GM23338 (cell line): ENCODE measurements around the gene RFX2. TPM values are rescaled to one million over a fixed set of nuclear protein-coding genes. Genes with fewer than 3 reads are reported as not detected.

Experiments
- ATAC-seq: fragments of 200-7000 bp; cut with Tn5 transposase; 3 replicates; pipeline ENCODE4 v1.9.1; 2020
- DNase-seq: peaks from one replicate; pipeline ENCODE4 v3.0.0-alpha.2; 2015; ENCODE audit warnings: low spot score
- H2AFZ ChIP-seq: fragments of 200-600 bp; sonication (generic); 2 replicates; pipeline ENCODE4 v1.8.0; 2016; ENCODE audit warnings: antibody characterized with exemption, mild to moderate bottlenecking, moderate library complexity
- H3F3A ChIP-seq: fragments of 200-600 bp; sonication (generic); replicated peaks from 2 replicates; pipeline ENCODE4 v1.8.0; 2017; ENCODE audit warnings: antibody characterized with exemption, mixed run types, low read depth
- H3K27ac ChIP-seq: fragments of 200-600 bp; sonication (generic); 2 replicates; pipeline ENCODE4 v1.6.1; 2016; ENCODE audit warnings: low read depth
- H3K27me3 ChIP-seq: fragments of 200-600 bp; sonication (generic); 2 replicates; pipeline ENCODE4 v1.8.0; 2016; ENCODE audit warnings: mild to moderate bottlenecking, mixed run types, moderate library complexity; ENCODE audit not compliant: insufficient read depth
- H3K36me3 ChIP-seq: fragments of 200-600 bp; sonication (generic); 2 replicates; pipeline ENCODE4 v1.8.0; 2016; ENCODE audit warnings: mild to moderate bottlenecking; ENCODE audit not compliant: insufficient read depth
- H3K4me1 ChIP-seq: fragments of 200-600 bp; sonication (generic); 2 replicates; pipeline ENCODE4 v1.8.0; 2016; ENCODE audit warnings: mild to moderate bottlenecking, moderate library complexity; ENCODE audit not compliant: insufficient read depth
- H3K4me2 ChIP-seq: fragments of 200-600 bp; sonication (generic); 2 replicates; pipeline ENCODE4 v1.7.1; 2017; ENCODE audit warnings: mixed run types
- H3K4me3 ChIP-seq: fragments of 200-600 bp; sonication (generic); 2 replicates; pipeline ENCODE4 v1.6.1; 2016; ENCODE audit warnings: mixed run types
- H3K79me2 ChIP-seq: fragments of 200-600 bp; sonication (generic); replicated peaks from 2 replicates; pipeline ENCODE4 v1.8.0; 2017; ENCODE audit warnings: mild to moderate bottlenecking; ENCODE audit not compliant: insufficient read depth
- H3K9me2 ChIP-seq: fragments of 200-600 bp; sonication (generic); 2 replicates; pipeline ENCODE4 v1.8.0; 2017; ENCODE audit not compliant: insufficient read depth
- H4K20me1 ChIP-seq: fragments of 200-600 bp; sonication (generic); replicated peaks from 2 replicates; pipeline ENCODE4 v1.8.0; 2017; ENCODE audit warnings: mild to moderate bottlenecking; ENCODE audit not compliant: insufficient read depth
- H3K27ac Mint-ChIP-seq: 2 replicates; pipeline ENCODE4 v1.8.0; 2020; ENCODE audit warnings: inconsistent platforms, mild to moderate bottlenecking, moderate library complexity, mixed read lengths
- H3K27me3 Mint-ChIP-seq: 3 replicates; pipeline ENCODE4 v1.8.0; 2022; ENCODE audit warnings: low read depth, mild to moderate bottlenecking, moderate library complexity, mixed read lengths, inconsistent platforms; ENCODE audit not compliant: insufficient read depth, poor library complexity
- H3K36me3 Mint-ChIP-seq: 3 replicates; pipeline ENCODE4 v1.8.0; 2021; ENCODE audit warnings: low read depth, mild to moderate bottlenecking, inconsistent platforms, moderate library complexity, mixed read lengths
- H3K4me1 Mint-ChIP-seq: 3 replicates; pipeline ENCODE4 v1.8.0; 2020; ENCODE audit warnings: mild to moderate bottlenecking, inconsistent platforms, mixed read lengths
- H3K4me3 Mint-ChIP-seq: 3 replicates; pipeline ENCODE4 v1.8.0; 2021; ENCODE audit warnings: moderate library complexity, mild to moderate bottlenecking, inconsistent platforms, mixed read lengths
- H3K9me3 Mint-ChIP-seq: 3 replicates; pipeline ENCODE4 v1.8.0; 2020; ENCODE audit warnings: moderate library complexity, mild to moderate bottlenecking, inconsistent platforms, mixed read lengths
- CREB1 ChIP-seq: fragments of 250-450 bp; sonication (Bioruptor Pico); IDR thresholded peaks from 2 replicates; pipeline ENCODE4 v1.5.0; 2020; ENCODE audit warnings: low read depth, mild to moderate bottlenecking, moderate library complexity
- CTCF ChIP-seq, 2 experiments: fragments of 200-600 bp in 1 of 2; sonication (generic) in 1 of 2; conservative IDR thresholded peaks; 2 replicates each; pipeline versions ENCODE4 v1.5.1 to v1.6.1; 2016 to 2017; ENCODE audit warnings: antibody characterized with exemption in 2 of 2, low read depth in 2 of 2, mild to moderate bottlenecking in 2 of 2, moderate library complexity in 1 of 2
- ETS1 ChIP-seq: IDR thresholded peaks from 2 replicates; pipeline ENCODE4 v1.6.1; 2016; ENCODE audit warnings: antibody characterized with exemption
- EZH2 ChIP-seq: fragments of 200-600 bp; sonication (generic); IDR thresholded peaks from one replicate; pipeline ENCODE4 v1.8.0; 2017; ENCODE audit warnings: antibody characterized with exemption, mild to moderate bottlenecking, low read depth; ENCODE audit not compliant: unreplicated experiment
- EZH2phosphoT487 ChIP-seq: fragments of 200-600 bp; sonication (generic); IDR thresholded peaks from one replicate; pipeline ENCODE4 v1.8.1; 2018; ENCODE audit warnings: antibody characterized with exemption; ENCODE audit not compliant: unreplicated experiment
- JUNB ChIP-seq: IDR thresholded peaks from one replicate; pipeline ENCODE4 v1.6.1; 2016; ENCODE audit warnings: antibody characterized with exemption; ENCODE audit not compliant: unreplicated experiment
- NANOG ChIP-seq: IDR thresholded peaks from 2 replicates; pipeline ENCODE4 v1.6.1; 2016; ENCODE audit warnings: antibody characterized with exemption, borderline replicate concordance
- POLR2AphosphoS5 ChIP-seq: IDR thresholded peaks from 2 replicates; pipeline ENCODE4 v1.6.1; 2016; ENCODE audit warnings: antibody characterized with exemption, low read depth
- REST ChIP-seq: IDR thresholded peaks from one replicate; pipeline ENCODE4 v1.6.1; 2018; ENCODE audit warnings: antibody characterized with exemption; ENCODE audit not compliant: unreplicated experiment
- STAT1 ChIP-seq: IDR thresholded peaks from one replicate; pipeline ENCODE4 v1.6.1; 2016; ENCODE audit warnings: antibody characterized with exemption; ENCODE audit not compliant: unreplicated experiment
- ZNF114 ChIP-seq: fragments of 250-450 bp; sonication (Bioruptor Pico); IDR thresholded peaks from 2 replicates; pipeline ENCODE4 v1.5.0; 2020; ENCODE audit warnings: mild to moderate bottlenecking, moderate library complexity
- ZNF331 ChIP-seq: fragments of 250-450 bp; sonication (Bioruptor Pico); IDR thresholded peaks from 2 replicates; pipeline ENCODE4 v1.5.0; 2020; ENCODE audit warnings: low read depth, mild to moderate bottlenecking, moderate library complexity
- ZNF462 ChIP-seq: fragments of 250-450 bp; sonication (Bioruptor Pico); IDR thresholded peaks from 2 replicates; pipeline ENCODE4 v1.5.0; 2020; ENCODE audit warnings: mild to moderate bottlenecking, moderate library complexity
- polyA plus RNA-seq: library from polyadenylated mRNA; unstranded; fragments of >200 nt; fragmentation: Nextera tagmentation; extraction: Ambion mirVana; gene quantifications from 2 replicates; pipeline ENCODE4 v1.2.1, GENCODE V29; 2016
- total RNA-seq: library from RNA; depleted of rRNA; stranded (reverse); fragments of >200 nt; shearing (Covaris generic); gene quantifications from 2 replicates; pipeline ENCODE4 v1.2.3, GENCODE V29; 2014

RFX2 gene
- total and polyA plus RNA-seq, 2 experiments from 2014 or later: 4.6 to 13.0 TPM

- Mint-ChIP-seq H3K4me3 (no peak overlapping the region), H3K27me3 (peaks cover 8% of the 10 kb centered on the region), H3K36me3 (no peaks in the 10 kb centered on the region), H3K4me1 (peaks cover 6% of the 10 kb centered on the region; the same call in 1 of the 3 replicates), H3K27ac (no peak overlapping the region), H3K9me3 (no peaks in the 10 kb centered on the region; the same call in 2 of the 3 replicates)
- Histone ChIP-seq H3K4me2 (no peak overlapping the region), H4K20me1 (no peaks in the 10 kb centered on the region; the same call in 1 of the 2 replicates), H3K79me2 (no peaks in the 10 kb centered on the region), H3K4me3 (no peak overlapping the region), H3K27me3 (no peaks in the 10 kb centered on the region), H3K27ac (no peak overlapping the region), H3K9me2 (no peaks in the 10 kb centered on the region), H3K4me1 (no peaks in the 10 kb centered on the region), H3F3A (no peaks in the 10 kb centered on the region), H3K36me3 (no peaks in the 10 kb centered on the region), H2AFZ (no peak overlapping the region)
- ATAC-seq (no peak), DNase-seq (no peak)
- TF ChIP-seq STAT1 (no peak), ETS1 (no peak), CREB1 (no peak), POLR2AphosphoS5 (no peak), ZNF331 (CRISPR knock-in tag) (no peak), ZNF462 (CRISPR knock-in tag) (no peak), ZNF114 (CRISPR knock-in tag) (no peak), JUNB (no peak), EZH2phosphoT487 (no peak), NANOG (no peak), REST (no peak), EZH2 (no peak), CTCF (conservative IDR thresholded peaks at IDR 0.05; ENCODE audit: low read depth in 2 of 2) (no peak)
Observed at GRCh38 chr19:6079107-6079506, 31.2 kb downstream of the RFX2 start.
